Measurements from ENCODE around the gene DMBT1.

DMBT1 gene

DNA sequence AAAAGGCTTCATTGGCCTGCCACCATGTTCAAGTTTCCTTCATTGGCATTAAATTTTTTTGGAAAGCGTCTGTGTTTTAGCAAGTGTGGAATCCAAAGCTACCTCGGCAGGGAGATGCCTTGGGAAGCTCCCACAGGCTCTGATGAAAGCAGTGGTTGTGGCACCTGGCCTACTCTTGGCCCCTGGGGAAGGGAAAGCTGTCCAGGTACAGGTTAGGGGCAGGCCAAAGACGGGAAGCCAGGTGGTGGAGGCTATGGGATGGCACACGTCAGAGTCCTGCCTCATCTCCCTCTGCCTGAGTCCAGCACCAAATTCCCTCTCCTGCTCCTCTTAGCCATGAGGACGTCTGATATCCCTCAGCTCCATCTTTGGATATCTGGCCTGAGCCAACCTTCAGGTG lies 89.3 kb downstream of the DMBT1 start:
- no peak for TF ChIP-seq CTCF (IDR thresholded peaks at IDR 0.05; ENCODE audit: borderline replicate concordance, insufficient read depth, low read depth, low read length)
- no peak overlapping the region for H3K4me3 ChIP-seq (ENCODE audit: low read depth, low read length)

GRCh38 chr10:122650331-122650730 lies 89.8 kb downstream of the DMBT1 start:
- no peak overlapping the region for H3K4me3 ChIP-seq (ENCODE audit: low read depth, low read length)
- TF ChIP-seq CTCF (IDR thresholded peaks at IDR 0.05; ENCODE audit: borderline replicate concordance, insufficient read depth, low read depth, low read length), result no peak

GRCh38 chr10:122655524-122656307 lies 95.2 kb downstream of the DMBT1 start:
- H3K4me3 ChIP-seq (ENCODE audit: low read depth, low read length), result no peak overlapping the region
- no peak for TF ChIP-seq CTCF (IDR thresholded peaks at IDR 0.05; ENCODE audit: borderline replicate concordance, insufficient read depth, low read depth, low read length)

GRCh38 chr10:122656308-122656705 lies 95.8 kb downstream of the DMBT1 start:
- no peak for TF ChIP-seq CTCF (IDR thresholded peaks at IDR 0.05; ENCODE audit: borderline replicate concordance, insufficient read depth, low read depth, low read length)
- no peak overlapping the region for H3K4me3 ChIP-seq (ENCODE audit: low read depth, low read length)

DNA sequence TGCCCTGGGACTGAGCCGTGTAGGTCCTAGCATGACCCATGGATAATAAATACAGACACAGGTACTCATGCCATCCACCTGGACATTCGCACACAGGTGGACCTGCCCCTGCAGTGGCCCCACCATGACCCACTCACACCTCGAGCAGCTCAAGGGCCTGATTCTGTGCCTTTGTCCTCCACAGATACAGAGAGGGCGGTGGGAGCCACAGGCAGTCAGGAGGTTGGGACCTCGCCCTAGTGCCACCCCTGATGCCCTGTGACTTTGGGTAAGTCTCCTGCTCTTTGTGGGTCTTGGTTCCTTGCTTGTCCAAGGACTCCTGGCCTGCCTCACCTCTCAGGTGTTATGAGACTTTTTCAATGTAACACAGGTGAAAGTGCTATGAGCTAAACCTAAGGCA lies 96.2 kb downstream of the DMBT1 start:
- no peak overlapping the region for H3K4me3 ChIP-seq (ENCODE audit: low read depth, low read length)
- TF ChIP-seq CTCF (IDR thresholded peaks at IDR 0.05; ENCODE audit: borderline replicate concordance, insufficient read depth, low read depth, low read length), result no peak

- TF ChIP-seq CTCF (IDR thresholded peaks at IDR 0.05; ENCODE audit: borderline replicate concordance, insufficient read depth, low read depth, low read length), result no peak
- no peak overlapping the region for H3K4me3 ChIP-seq (ENCODE audit: low read depth, low read length)
Observed at GRCh38 chr10:122657255-122657654, 96.7 kb downstream of the DMBT1 start.

GRCh38 chr10:122657729-122658128 lies 97.2 kb downstream of the DMBT1 start:
- no peak for TF ChIP-seq CTCF (IDR thresholded peaks at IDR 0.05; ENCODE audit: borderline replicate concordance, insufficient read depth, low read depth, low read length)
- H3K4me3 ChIP-seq (ENCODE audit: low read depth, low read length), result no peak overlapping the region
